GM12875 (cell line): ENCODE measurements around the gene HOXB9.

Source experiments
- H3K4me3 ChIP-seq: one replicate; pipeline ENCODE4 v1.5.1; 2011; ENCODE audit warnings: low read depth, low read length, control low read depth
- CTCF ChIP-seq: IDR thresholded peaks from 2 replicates; pipeline ENCODE4 v1.5.1; 2011; ENCODE audit warnings: low read depth, mild to moderate bottlenecking, control low read depth, inconsistent platforms, low read length, moderate library complexity, borderline replicate concordance; ENCODE audit not compliant: insufficient read depth

HOXB9 gene

GRCh38 chr17:48643697-48644012, 17.5 kb upstream of the HOXB9 start:
- TF ChIP-seq CTCF = no peak
- no peak overlapping the region for H3K4me3 ChIP-seq

DNA sequence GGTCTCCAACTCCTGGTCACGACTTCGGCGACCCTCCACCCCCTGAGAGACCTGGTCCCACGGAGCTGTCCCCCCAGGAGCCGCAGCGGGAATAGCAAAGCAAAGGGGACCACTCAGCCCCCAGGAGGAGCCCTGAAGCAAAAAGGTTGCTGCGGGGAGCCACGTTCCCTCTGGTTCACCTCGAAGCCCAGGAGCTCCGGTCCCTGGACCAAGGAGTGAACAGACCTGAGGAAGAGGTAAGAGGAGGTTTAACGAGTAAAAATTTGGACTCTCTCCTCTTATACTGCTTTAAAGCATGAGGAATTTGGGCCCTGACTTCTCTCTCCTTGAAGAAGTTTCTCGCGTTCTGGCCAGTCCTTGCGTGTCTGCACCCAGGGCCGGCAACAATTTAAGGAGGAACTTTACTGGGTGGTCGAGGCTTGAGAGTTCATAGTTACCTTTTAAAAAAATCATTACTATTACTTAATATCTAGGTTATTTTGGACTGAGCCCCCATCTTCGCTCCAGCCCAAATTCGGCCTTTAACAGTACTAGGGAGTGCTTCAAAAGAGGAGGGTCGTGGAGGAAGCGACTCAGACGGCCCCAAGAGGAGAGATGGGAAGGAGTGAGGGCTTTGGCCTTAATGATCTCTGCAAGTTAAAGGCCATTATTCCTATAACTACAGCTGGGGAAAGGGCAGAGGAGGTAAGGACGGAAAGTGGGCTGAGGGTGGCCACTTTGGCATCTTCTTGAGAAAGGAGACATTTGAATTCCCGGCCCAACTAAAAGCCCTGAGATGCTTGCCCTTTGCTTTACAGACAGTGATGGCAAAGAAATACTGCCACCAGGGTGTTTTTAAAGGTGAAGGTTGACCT, 16.9 kb upstream of the HOXB9 start:
- no peak for TF ChIP-seq CTCF
- no peak overlapping the region for H3K4me3 ChIP-seq

GRCh38 chr17:48642059-48642842, 16.1 kb upstream of the HOXB9 start:
- H3K4me3 ChIP-seq = no peak overlapping the region
- TF ChIP-seq CTCF = no peak

DNA sequence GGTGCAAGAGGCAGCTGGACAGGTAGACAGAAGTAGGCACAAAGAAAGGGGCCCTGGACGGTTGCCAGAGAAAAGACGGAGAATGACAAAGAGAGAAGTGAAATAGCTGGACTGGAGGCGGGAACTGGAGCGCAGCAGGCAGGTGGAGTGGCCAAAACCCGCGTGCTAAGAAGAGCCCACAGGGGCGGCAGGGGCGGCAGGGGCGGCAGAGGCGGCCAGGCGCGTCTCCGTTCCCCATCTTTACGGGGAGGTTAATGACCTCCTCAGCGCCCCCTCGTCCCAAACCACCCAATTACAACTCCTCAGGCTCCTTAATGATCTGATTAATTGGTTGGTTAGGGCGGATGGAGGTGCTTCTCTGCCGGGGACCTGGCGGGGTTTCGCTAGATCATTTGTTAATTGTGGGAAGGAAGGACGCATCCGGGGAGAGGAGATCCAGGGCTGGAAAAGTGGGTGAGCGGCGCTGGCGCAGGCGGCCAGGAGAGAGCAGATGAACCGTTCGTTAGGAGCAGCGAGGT, 15.4 kb upstream of the HOXB9 start:
- TF ChIP-seq CTCF = no peak

GRCh38 chr17:48640858-48641180, 14.7 kb upstream of the HOXB9 start:
- no peak overlapping the region for H3K4me3 ChIP-seq
- no peak for TF ChIP-seq CTCF

More for the DNA sequence above, 15.4 kb upstream of the HOXB9 start:
- no peak overlapping the region for H3K4me3 ChIP-seq

DNA sequence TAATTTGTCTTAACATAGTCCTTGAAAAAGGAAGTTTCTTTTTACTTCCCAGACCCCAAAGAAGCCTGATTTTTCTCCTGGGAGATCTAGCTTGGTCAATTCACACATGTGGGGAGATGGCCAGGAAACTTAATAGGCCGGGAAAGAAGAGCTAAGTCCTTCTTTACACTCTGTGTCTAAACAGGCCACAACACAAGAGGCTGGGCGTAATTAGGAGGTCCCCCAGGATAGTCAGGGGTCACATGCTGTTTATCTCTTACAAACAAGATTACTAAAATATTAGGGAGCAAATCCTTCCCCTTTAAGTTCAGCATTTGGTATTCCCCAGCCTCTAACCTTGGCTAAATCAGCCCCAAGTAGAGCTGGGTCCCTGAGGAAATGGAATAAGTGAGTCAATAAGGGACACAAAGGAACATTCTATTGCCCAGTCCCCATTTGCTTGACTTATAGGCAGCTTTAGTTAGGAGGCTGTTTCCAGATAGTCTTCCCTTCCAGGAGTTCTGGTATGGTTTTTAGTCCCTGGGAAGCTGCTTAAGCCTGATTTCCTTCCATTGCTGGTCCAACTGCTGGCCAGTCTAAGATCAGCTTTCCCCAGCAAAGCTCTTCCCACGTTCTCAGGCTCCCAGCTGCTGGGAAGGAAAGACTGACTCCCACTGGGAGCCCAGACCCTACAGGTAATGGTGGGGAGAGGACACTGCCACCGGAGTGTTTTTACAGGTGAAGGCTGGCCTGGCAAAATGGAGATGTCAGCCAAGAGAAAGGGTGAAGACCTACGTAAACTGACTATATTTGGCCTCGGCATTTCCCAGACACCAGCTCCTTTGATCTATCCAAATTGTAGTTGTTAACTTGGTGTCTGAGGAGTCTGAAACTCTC, 14.1 kb upstream of the HOXB9 start:
- H3K4me3 ChIP-seq = no peak overlapping the region
- TF ChIP-seq CTCF = no peak
